Heart right ventricle (tissue), 16 donors: ENCODE results near the gene ZFAND2A. TPM values are rescaled to one million over a fixed set of nuclear protein-coding genes. Genes with fewer than 3 reads are reported as not detected.

Experiments used
- ATAC-seq, 8 donors: fragments of 200-7000 bp; cut with Tn5 transposase; one replicate each; pipeline ENCODE4 v1.9.1; 2020; ENCODE audit warnings: mild to moderate bottlenecking in 8 of 8, moderate library complexity in 8 of 8, moderate number of reproducible peaks in 1 of 8
- DNase-seq, 2 donors: peaks; one replicate each; pipeline ENCODE4 v3.0.0-alpha.2; 2020
- H3K27ac ChIP-seq, 10 donors: fragments of 200-600 bp; sonication (generic) in 2 of 10; one replicate each; pipeline versions ENCODE4 v1.5.0 to v1.8.0; 2020 to 2022; ENCODE audit warnings: mild to moderate bottlenecking in 3 of 10
- H3K27me3 ChIP-seq, 7 donors: fragments of 200-600 bp; one replicate each; pipeline ENCODE4 v1.8.0; 2021 to 2022; ENCODE audit warnings: mild to moderate bottlenecking in 2 of 7
- H3K36me3 ChIP-seq, 9 donors: fragments of 200-600 bp; sonication (generic) in 1 of 9; one replicate each; pipeline versions ENCODE4 v1.5.0 to v1.8.0; 2020 to 2022; ENCODE audit warnings: mild to moderate bottlenecking in 2 of 9
- H3K4me1 ChIP-seq, 9 donors: fragments of 200-600 bp; sonication (generic) in 1 of 9; one replicate each; pipeline versions ENCODE4 v1.5.0 to v1.8.0; 2020 to 2022; ENCODE audit warnings: mild to moderate bottlenecking in 4 of 9
- H3K4me3 ChIP-seq, 10 donors: fragments of 200-600 bp; sonication (generic) in 2 of 10; one replicate each; pipeline versions ENCODE4 v1.5.0 to v1.8.0; 2020 to 2022; ENCODE audit warnings: mild to moderate bottlenecking in 7 of 10, moderate library complexity in 2 of 10
- H3K9me3 ChIP-seq, 11 donors: fragments of 200-600 bp in 10 of 11; sonication (generic) in 2 of 11; one replicate each; pipeline versions ENCODE4 v1.5.0 to v1.8.0; 2013 to 2022; ENCODE audit warnings: mild to moderate bottlenecking in 2 of 11, control low read depth in 1 of 11, moderate library complexity in 1 of 11
- CTCF ChIP-seq, 9 donors: fragments of 200-600 bp; sonication (generic) in 2 of 9; IDR thresholded peaks; one replicate each; pipeline versions ENCODE4 v1.5.0 to v1.8.0; 2021 to 2022; ENCODE audit warnings: antibody characterized with exemption in 9 of 9, mild to moderate bottlenecking in 5 of 9, moderate library complexity in 1 of 9
- WGBS, 2 donors: extraction: QIAGEN DNeasy Blood & Tissue Kit; methylation state at CpG; one replicate each; pipeline ENCODE4 v1.1.7; 2013; ENCODE audit warnings: inconsistent platforms in 1 of 2; 5-methylcytosine and 5-hydroxymethylcytosine counted together
- intact Hi-C, 10 donors: fragments of 100-400 bp; cut with DNase I; formaldehyde crosslinking; loops; one replicate each; pipeline versions ENCODE4 v1.11.1 to v1.14.2; 2022
- polyA plus RNA-seq, 2 donors: library from polyadenylated mRNA; stranded (reverse); fragments of 200-250 nt; gene quantifications; one replicate each; pipeline ENCODE4 v1.2.3, GENCODE V29; 2013
- total RNA-seq, 10 donors: library from RNA; stranded (reverse); fragmentation: NEBNext Ultra II Directional in 3 of 10; extraction: Animal tissue kit (Norgen Biotek cat#: 25700) in 3 of 10; gene quantifications; one replicate each; pipeline versions ENCODE4 v1.2.1 to v1.2.4, GENCODE V29; 2021 to 2023
- donor health status: Arrhythmogenic right ventricular cardiomyopathy.
- donor health status: ischemic (EF 13 %, LVEDD 7.1; RV severe dilation, severe dysfunction).
- donor health status: healthy with polysubstance abuse.
- donor health status: DM: no; HTN: yes; CAD: no.
- donor health status: DM: no; HTN: no; CAD: no.
- donor health status: ischemic (EF 25% LVEDD 6.9; RV normal size, moderate dysfunction).
- donor health status: ischemic (EF 25% LVEDD 5.7; RV mildly dilated, moderate dysfunction).
- donor health status: healthy.
- donor health status: DM: yes; HTN: yes; CAD: no.
- donor health status: Ischemic cardiomyopathy.
- donor health status: ischemic (EF 35%, LVEDD 5.7; RV mildly dilated, moderate dysfunction).
- donor health status: nonischemic (EF 11% LVEDD 7.7; RV severe dilation, severe dysfunction).
- donor health status: DM: yes; HTN: yes; CAD: no.
- donor health status: PGD.
- donor health status: ischemic (EF 29% LVEDD 5.4; RV normal size, mild dysfunction).
- donor health status: nonischemic (EF 23%, LVEDD 6.1; RV moderate dilation, normal function).

The ZFAND2A gene
- total and polyA plus RNA-seq, 12 donors = 4.4 to 32.6 (median 9.4) TPM

GRCh38 chr7:1170741-1171501, 10.9 kb upstream of the ZFAND2A start:
- H3K4me1 ChIP-seq = peaks cover 0 to 13% (median 8%) of the 10 kb centered on the region in 9 donors
- no peak overlapping the region for H3K27ac ChIP-seq
- 81 to 94% methylated on average over 26 of the region's 26 CpGs for WGBS, 2 donors
- no peaks in the 10 kb centered on the region for H3K9me3 ChIP-seq
- no peak for TF ChIP-seq CTCF (IDR thresholded peaks at IDR 0.05)
- peaks cover 0 to 2% (median 0%) of the 10 kb centered on the region in 9 donors for H3K36me3 ChIP-seq
- no peaks in the 10 kb centered on the region for H3K27me3 ChIP-seq
- intact Hi-C loops = loop anchor here in 4 of 10 donors (5.0 to 10.0 kb wide), 3 partner anchors 86 to 179 kb away; partner anchors contain the start of gene GPER1 (in 2 of the 4)
- no peak for DNase-seq
- no peak for ATAC-seq
- H3K4me3 ChIP-seq = no peak overlapping the region

- H3K4me3 ChIP-seq = peak overlapping the region in 8 of 10 donors; percentile 24 to 61 (median 50)
- H3K9me3 ChIP-seq = no peaks in the 10 kb centered on the region
- peaks cover 0 to 14% (median 0%) of the 10 kb centered on the region in 9 donors for H3K36me3 ChIP-seq
- ATAC-seq (peak; percentile 77 to 98 (median 94)), DNase-seq (peak; percentile 80 to 88)
- intact Hi-C loops = loop anchor here in 5 of 10 donors (5.0 to 10.0 kb wide), 3 partner anchors 85 to 177 kb away; partner anchors contain the start of gene GPER1 (in 2 of the 5)
- H3K4me1 ChIP-seq = peaks cover 0 to 13% (median 5%) of the 10 kb centered on the region in 9 donors
- 42 to 45% methylated on average over 43 of the region's 43 CpGs for WGBS, 2 donors
- H3K27ac ChIP-seq = peak overlapping the region in 9 of 10 donors; percentile 13 to 85 (median 59)
- TF ChIP-seq CTCF (IDR thresholded peaks at IDR 0.05) = peak; percentile 38 to 92 (median 80)
- no peaks in the 10 kb centered on the region for H3K27me3 ChIP-seq
These were observed 9.7 kb upstream of the ZFAND2A start for GRCh38 chr7:1169409-1170368.

GRCh38 chr7:1168422-1168821, 8.4 kb upstream of the ZFAND2A start:
- DNase-seq (no peak), ATAC-seq (no peak)
- Histone ChIP-seq H3K9me3 (no peaks in the 10 kb centered on the region), H3K27ac (no peak overlapping the region), H3K4me3 (no peak overlapping the region), H3K27me3 (no peaks in the 10 kb centered on the region), H3K36me3 (peaks cover 0 to 27% (median 0%) of the 10 kb centered on the region in 9 donors), H3K4me1 (peaks cover 0 to 13% (median 5%) of the 10 kb centered on the region in 9 donors)
- 79 to 85% methylated on average over 11 of the region's 11 CpGs for WGBS, 2 donors
- TF ChIP-seq CTCF (IDR thresholded peaks at IDR 0.05) = no peak
- intact Hi-C loops = loop anchor here in 1 of 10 donors (10.0 kb wide), 1 partner anchor 174 kb away; no protein-coding TSS in a partner anchor

GRCh38 chr7:1164436-1164835, 4.4 kb upstream of the ZFAND2A start:
- Histone ChIP-seq H3K9me3 (no peaks in the 10 kb centered on the region), H3K4me1 (peaks cover 0 to 17% (median 11%) of the 10 kb centered on the region in 9 donors), H3K27ac (no peak overlapping the region), H3K4me3 (no peak overlapping the region), H3K27me3 (no peaks in the 10 kb centered on the region), H3K36me3 (peaks cover 0 to 39% (median 5%) of the 10 kb centered on the region in 9 donors)
- intact Hi-C loops = loop anchor here in 2 of 10 donors (5.0 to 10.0 kb wide), 2 partner anchors 77 to 170 kb away; partner anchors contain the start of gene GPER1 (in 1 of the 2)
- WGBS, 2 donors = 85 to 95% methylated on average over 7 of the region's 7 CpGs
- no peak for TF ChIP-seq CTCF (IDR thresholded peaks at IDR 0.05)
- ATAC-seq (no peak), DNase-seq (no peak)
